ENCODE data around the gene MMP19.
"Not testable (repeated sequence)": the region's sequence is repeated elsewhere in the genome, so short reads cannot be mapped to it uniquely, and the experiment has no call there.

MMP19 gene

DNA sequence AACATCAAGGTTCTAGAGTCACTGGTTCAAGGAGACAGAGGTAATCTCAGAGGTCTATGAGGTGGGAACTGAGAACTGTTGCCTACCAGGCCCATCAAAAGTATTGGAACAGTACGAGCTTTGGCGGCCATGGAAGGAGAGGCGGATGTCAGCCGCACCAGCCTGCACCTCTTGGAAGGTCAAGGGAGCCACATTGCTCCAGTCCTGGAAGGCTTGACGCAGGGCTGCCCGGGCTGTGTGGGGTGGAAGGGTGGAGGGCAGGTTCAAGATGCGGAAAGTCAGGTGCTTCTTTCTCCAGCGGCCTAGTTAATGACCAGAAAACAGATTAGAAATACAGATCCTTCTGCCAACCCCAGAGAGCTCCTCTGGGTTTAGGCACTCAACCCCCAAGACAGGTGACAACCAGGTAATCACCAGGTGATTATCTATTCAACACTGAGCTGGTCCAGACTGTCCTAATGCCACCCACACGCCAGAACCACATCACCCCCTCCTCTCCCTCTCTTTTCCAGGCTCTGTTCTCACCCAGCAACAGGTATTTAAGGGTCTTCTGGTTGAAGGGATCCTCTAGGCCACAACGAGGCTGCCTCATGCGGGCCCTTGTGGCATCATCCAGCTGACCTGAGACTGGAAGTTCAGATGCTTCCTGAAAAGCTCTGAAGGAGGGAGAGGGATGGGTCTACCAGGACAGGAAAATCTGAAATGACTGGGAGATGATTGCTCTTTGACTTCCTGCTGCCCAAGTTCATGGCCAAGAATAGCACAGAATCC lies 2.0 kb downstream of the MMP19 start:
- DNase-seq, result no peak

DNA sequence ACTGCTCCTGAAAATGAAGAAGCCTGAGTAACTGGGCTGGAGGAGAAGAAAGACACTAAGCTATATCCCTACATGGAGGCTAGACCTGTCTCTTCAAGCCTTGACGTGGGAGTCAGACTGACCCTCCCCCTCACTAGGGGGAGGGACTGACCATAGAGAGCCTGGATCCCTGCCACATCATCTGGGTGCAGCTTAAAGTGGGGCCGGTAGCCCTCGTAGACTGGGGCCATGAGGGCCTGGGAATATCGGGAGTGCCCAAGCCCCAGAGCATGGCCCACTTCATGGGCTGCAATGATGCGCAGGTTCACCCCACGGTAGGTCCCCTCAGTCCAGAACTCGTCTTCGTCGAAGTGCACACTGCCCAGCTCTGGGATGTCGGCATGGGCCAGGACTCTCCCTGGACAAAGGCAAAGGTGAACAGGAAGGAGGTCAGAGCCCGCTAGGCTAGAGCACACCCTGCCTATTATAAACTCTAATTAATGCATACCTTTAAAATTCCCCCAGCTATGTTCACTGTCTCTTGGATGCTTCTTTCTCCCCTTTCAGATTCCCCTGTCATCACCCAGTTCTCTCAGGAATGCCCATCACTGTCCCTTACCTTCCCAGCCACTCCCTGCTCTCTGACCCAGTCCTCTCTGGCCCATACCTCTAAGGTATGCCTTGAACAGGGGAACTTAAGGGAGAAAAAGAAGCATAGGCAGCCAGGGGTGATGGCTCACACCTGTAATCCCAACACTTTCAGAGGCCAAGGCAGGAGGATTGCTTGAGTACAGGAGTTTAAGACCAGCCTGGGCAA lies 3.2 kb downstream of the MMP19 start:
- DNase-seq, result no peak

DNA sequence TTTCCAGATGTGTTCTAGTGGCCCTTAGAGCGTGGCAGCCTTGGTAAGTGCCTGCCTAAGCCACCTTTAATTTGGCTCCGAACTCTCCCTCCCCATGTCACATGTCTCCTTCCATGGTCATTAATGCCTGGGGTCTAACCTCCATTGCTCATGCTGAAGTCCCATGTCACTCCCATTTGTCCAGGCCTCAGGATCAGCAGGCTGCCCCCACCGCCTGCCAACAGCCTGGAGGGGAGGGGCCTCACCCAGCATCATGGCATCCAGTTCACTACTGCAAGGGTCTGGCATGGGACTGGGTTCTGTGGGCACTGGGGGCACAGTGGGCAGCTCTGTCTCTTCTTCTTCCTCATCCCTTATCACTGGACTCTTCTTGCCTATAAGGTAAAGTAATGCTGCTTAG lies 4.4 kb downstream of the MMP19 start:
- no peak for DNase-seq

DNA sequence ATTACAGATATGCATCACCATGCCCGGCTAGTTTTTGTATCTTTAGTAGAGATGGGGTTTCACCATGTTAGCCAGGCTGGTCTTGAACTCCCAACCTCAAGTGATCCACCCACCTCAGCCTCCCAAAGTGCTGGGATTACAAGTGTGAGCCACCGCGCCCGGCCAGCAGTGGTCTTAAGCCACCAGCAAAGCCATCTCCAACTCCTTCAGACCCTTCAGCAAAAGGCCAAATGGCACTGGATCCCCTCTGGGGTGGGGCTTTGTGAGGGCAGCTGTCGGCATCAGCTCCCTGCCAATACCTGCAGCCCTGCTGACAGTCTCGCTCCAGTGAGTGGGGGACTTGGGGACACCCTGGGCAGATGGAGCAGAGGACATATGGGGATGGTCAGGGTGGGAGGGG lies 8.3 kb downstream of the MMP19 start:
- DNase-seq, result not testable (repeated sequence)

DNA sequence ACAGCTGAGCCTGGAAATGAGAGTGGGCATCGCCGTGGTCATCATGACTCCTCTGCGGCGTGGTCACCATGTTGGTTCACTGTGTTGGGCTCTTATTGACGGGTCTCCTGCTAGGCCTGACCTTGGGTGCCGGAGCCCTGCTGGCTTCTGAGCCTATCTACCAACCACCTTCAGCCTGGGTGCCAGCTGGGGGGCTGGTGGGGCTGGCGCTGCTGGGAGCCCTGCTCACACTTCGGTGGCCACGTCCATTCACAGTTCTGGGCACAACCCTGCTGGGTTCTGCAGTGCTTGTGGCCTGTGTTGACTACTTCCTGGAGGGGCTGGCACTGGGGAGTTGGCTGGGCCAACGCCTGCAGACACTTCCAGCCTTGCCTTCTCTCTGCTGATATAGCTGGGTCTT lies 9.7 kb downstream of the MMP19 start:
- DNase-seq, result no peak

DNA sequence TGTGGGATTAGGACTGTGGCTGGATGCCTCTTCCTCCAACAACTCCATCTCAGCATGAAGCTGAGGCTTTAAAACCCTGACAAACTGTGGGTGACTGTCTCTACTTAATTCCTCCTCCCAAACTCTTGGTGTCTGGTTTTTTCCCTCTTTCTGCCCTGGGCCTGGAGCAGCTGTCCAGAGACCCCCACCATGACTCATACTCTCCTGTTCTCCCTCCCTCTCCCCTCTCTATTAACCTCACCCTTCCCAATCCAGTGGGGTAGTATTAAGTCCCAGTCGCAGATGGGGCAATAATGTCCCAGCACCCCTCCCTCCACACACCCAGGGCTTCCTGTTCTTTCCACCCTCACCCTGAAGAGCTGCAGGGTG lies 11.3 kb downstream of the MMP19 start:
- no peak for DNase-seq

DNA sequence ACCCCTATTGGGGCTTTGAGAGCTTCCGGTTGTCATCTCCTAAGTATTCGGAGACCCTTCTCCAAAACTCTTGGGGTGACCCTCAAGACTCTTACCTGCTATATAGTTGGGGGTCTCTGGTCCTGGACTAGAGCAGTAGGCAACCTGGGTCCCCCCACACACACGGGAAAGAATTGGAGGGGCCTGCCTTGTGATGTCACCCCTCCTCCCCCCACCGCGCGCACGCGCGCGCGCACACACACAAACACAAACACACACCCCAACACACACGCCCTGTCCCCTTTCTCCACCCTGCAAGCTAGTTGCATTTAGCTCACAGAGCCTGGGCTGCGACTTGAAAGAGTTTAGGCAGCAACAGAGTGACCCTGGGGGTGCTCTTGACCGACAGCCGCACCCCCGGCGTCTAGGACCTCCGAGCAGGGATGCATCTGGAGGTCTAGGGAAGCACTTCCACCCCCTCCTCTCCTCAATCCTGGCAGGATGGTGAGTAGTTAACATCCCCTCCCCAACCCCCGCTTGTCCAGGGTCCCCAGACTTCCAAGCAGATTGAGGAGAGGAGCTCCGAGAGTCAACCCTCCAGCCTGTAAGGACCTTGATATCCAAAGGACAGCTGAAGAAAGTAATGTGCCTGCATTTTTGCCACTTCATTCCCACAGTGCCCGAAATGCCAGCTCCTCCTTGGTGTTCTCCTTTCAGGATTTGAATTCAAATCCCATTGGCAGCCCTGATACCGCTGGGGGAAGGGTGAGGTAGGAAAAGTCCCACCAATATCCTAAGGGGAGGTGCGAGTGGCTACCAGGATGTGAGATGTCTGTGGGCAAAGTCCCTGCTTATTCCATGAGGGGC lies 11.9 kb downstream of the MMP19 start:
- peak; percentile 38 for DNase-seq

DNA sequence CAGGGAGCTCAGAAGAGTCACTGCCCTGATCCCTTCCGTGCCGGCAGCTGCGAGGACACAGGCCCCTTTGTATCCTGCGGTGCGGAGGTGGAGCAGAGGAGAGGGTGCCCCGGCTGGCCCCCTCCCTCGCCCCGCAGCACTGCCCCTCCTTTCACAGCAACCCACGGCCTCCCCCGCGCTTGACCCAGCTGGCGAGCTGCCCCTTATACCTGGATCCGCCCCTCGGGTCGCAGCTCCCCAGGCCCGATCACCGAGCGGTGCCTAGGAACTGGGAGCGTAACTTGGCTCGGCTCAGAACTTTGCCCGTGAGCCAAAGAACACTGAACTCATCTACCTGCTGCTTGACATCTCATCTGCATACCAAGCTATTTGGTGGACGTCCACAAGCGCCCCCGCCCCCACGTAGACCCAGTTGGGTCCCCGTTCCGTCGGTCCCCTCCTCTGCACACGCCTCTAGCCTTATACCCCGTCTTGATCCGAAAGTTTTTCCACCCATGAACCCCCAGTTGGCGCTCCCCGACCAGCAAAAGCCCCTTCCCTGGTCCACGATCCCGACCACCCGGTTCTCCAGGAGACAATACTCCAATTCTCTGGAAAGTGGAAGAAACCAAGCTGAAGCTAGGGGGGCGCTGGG lies 12.7 kb downstream of the MMP19 start:
- DNase-seq, result peak; percentile 30

DNA sequence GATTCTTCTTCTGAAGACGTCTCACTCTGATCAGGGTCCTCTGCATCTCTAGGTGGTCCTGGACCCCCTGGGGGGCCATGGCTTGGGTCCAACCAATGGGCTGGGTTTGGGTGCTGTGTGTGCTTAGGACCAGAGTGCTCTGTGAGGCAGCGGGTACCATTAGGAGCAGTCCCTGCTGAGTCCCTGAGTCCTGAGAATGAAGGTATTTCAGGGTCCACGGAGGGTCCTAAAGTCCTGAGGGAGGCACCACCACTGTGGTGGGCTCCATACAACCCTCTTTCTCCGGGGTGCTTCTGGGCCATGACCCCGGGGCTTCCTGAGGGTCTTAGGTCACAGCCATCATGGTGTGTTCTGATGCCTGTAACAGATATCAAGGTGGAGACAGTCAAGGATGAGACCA lies 14.4 kb downstream of the MMP19 start:
- DNase-seq, result no peak

DNA sequence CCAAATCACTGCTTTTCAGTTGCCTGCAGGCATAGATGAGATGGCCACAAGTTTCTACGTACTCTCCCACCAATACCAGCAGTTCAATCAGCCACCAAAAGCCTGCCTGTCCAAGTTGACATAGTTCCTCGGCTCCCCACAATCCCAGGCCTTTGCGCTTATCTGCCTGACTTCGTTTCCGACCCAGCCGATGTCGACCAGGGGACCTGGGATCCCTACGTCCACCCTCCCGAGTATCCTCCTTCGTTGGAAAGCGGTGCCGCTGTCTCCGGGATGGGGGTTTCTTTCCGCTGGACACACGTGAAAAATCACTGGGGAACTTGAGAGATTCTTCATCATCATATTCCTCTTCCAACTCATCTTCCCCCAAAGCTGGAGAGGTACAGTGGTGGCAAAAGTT lies 14.9 kb downstream of the MMP19 start:
- DNase-seq, result no peak

DNA sequence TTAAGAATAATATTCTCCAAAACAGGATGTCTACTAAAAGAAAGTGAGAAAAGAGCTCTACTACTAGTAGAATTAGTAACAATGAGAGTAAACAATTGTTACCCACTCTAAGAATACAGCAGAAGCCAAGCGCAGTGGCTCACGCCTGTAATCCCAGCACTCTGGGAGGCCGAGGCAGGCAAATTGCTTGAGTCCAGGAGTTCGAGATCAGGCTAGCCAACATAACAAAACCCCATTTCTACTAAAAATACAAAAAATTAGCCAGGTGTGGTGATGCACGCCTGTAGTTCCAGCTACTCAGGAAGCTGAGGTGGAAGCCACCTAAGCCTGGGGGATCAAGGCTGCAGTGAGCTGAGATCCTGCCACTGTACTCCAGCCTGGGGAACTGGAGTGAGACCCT lies 18.0 kb downstream of the MMP19 start:
- no peak for DNase-seq

DNA sequence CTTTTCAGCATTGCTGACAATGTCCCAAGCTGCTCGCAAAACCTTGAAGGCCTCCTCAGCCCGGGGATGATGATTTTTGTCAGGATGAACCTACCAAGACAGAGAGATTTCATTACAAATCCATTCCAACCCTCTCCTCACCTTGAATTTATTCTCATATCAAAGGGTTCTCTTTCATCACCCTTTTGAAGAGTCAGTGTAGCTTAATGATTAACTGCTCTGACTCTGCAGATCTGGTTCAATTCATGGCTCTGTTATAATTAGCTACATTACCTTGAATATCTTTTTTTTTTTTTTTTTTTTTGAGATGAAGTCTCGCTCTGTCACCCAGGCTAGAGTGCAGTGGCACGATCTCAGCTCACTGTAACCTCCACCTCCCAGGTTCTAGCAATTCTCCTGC lies 19.3 kb downstream of the MMP19 start:
- DNase-seq, result no peak

DNA sequence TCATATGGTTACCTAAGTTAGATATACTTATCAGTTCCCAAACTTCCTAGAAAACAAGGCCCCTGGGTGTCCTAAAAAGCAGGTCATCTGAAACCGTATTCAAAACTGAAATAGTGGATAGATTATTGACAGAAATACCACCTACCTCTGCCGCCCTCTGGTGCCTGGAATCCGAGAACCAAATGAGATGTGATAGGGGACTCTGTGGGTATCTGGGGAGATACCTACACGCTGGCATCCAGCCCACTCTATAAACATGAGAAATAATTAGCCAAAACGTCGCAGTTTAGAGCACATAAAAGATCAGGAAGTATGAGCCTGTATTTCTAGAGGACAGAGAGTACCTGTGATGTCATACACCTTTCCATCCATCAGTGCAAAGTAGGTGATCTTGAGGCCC lies 20.5 kb downstream of the MMP19 start:
- no peak for DNase-seq

DNA sequence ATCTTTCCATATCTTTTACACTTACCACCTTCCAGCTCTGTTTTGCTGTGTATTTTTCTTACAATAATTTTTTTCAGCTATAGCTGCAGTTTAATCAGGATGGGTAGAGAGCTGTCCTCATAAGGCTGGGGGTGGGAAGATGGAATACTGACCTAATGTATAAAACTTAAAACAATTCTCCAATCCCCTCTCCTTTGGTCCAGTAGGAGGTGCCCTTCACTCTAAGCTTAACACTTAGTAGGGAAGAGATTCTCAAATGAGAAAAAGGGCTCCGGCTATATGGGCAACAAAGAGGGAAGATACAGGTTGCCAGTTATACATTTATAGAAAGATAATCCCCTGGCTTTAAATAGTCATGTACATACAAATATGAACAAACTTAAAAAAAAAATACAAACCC lies 22.1 kb downstream of the MMP19 start:
- no peak for DNase-seq

DNA sequence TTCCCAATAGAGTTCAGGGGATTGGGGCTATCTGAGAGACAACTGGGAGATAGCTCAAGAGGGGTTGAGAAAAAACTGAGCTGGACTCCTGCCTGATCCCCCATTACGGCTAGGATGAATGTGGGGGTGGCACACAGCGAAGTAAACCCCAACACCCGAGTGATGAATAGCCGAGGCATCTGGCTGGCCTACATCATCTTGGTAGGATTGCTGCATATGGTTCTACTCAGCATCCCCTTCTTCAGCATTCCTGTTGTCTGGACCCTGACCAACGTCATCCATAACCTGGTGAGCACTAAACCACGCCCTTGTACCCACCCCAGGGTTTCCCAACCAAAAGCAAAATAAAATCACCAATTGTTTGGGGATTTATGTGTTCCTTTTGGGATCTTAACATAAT lies 23.9 kb downstream of the MMP19 start:
- DNase-seq, result no peak

DNA sequence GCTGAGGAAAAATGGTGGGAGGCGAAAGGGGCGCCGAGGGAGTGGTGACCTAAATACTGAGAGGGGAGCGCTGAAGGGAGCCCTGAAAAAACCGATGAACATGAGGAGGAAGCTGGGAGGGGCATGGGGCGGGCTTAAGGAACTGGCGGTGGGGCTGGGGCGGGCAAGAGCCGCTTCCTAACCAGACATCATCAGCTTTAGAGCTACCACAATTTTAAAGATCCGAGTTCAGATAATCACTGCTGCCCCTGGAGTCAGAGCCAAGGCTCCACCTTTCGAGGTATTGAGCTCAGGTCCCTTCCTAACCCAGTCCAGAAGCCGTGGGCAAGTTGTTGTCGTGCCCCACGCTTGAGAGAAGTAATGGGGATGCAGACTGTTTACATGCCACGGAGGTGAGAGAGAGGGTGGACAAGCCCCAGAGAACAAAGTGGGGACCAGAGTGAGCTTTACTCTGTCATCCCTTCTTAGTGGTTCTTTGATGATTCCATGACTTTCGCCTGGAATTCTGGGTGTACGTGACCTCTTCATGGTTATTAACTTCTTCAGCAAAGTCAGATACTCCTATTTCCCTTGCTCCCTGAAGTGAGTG lies 24.5 kb downstream of the MMP19 start:
- DNase-seq, result no peak

DNA sequence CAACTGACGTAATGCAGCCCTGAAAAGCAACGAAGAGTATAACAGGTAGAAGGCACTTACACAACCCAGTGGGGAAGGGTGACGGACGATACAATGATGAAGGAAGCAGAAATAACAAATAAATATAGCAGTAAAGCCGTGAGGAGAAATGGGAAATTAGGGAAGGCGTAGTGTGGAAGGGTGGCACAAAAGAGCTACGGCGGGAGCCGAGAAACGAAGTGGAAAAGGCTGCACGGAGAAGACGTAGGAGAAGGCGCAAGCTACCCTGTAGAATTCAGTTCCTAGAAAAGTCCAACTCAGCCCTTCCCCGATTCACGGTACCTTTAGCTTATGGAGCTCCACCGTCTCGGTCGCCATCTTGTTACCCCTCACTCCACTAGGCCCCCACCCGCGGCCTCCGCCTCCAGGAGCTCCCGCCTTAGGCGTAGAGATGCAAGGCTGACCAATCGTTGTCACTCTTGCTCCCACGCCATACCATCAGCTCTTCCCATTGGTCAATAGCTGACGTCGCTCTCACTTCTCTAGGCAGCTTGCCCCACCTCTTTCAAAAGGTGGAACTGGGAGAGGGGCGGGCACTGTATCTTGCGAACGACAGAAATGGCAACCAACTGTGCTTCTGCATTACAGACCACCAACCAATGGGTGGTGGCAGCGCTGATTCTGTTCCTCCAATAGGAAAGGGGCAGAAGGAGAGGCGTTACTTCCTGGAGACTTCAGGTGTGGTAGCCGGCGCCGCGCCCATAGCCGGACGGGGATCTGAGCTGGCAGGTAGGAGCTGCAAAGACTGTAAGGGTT lies 25.2 kb downstream of the MMP19 start, which contains the start of the genes ORMDL2 and SARNP:
Gene ORMDL2, plus strand, starts transcription at position 697 of the 795 bp plus-strand sequence. CDS start 959 bp downstream, outside the sequence.
Gene SARNP, minus strand, starts transcription at position 380 of the 795 bp plus-strand sequence. Its CDS starts 23 bp downstream, at position 357.
- peak; percentile 88 for DNase-seq

DNA sequence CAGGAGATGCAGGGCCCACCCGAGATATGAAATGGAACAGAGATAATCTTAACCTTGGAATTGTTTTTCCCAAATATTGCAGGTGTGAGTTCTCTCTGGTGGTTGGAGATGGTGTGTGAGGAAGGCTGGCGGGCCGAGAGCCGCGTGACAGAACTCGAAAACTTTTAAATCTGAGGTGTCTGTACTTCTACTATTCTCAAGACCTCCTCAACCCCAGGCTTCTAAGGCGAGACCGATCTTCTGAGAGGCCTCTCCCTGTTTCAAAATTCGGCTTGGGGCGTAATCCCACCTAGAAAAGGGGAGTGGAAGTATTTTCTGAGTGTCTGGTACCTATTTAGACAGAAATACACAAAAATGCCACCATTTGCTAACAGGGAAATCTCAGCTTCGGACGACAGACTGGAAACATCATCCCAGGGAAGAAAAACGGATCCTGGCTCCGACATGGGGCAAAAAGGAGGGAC lies 25.8 kb downstream of the MMP19 start:
- DNase-seq, result no peak

DNA sequence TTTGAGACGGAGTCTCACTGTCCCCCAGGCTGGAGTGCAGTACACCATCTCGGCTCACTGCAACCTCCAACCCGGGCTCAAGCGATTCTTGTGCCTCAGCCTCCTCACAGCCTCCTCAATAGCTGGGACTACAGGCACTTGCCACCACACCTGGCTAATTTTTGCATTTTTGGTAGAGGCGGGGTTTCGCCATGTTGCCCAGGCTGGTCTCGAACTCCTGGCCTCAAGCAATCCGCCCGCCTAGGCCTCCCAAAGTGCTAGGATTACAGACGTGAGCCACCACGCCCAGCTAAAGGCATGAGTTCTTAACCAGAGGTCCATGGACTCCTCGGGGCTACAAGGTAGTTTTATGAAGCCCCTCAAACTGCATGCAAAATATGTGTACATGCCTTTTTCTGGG lies 27.3 kb downstream of the MMP19 start:
- no peak for DNase-seq

DNA sequence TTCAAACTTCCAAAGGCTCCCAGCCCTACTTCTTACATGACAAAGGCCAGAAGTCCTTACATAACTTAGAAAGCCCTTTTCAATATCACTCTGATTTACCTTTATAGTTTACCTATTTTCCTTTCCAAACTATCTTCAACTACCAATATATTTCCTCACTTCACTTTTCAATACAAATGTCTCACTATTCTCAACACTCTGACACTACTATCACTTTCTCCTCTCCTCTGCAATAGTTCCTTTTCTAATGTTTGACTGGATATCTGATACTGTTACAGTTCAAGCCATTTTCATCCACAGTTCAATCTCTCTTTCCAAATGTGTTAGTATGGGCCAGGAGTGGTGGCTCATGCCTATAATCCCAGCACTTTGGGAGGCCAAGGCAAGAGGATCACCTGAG lies 28.5 kb downstream of the MMP19 start:
- no peak for DNase-seq

DNA sequence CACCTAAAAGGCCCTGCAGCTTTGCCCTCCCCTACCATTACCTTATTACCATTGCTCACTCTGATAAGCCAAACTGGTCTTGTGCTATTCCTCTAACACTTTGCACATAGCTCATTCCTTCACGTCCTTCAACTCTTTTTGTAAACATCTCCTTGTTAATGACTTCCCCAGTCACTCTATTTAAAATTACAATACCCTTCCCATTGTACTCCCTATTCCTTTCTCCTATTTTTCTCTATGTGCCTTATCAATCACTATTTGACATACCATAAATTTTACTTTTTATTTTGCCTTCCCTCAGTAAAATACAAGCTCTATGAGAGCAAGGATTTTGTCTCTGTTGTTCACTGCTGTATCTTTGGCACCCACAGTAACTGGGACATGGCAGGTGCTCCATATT lies 30.6 kb downstream of the MMP19 start:
- DNase-seq, result no peak
